Keratinocyte (primary cell): ENCODE results near the gene GAL3ST2. TPM values are rescaled to one million over a fixed set of nuclear protein-coding genes. Genes with fewer than 3 reads are reported as not detected.

ENCODE experiments used
- DNase-seq: peaks from one replicate; pipeline ENCODE4 v3.0.0-alpha.2; 2011; ENCODE audit warnings: low read depth, missing footprints, low spot score
- FAIRE-seq: peaks from 2 replicates; lab custom pipeline; 2011; peaks lifted over from hg19 to GRCh38; lab: Jason Lieb, UNC
- H2AFZ ChIP-seq: 2 replicates; pipeline ENCODE4 v1.6.0; 2012; ENCODE audit warnings: low read length, control low read depth, inconsistent platforms; ENCODE audit not compliant: control insufficient read depth
- H3K27ac ChIP-seq: 2 replicates; pipeline ENCODE4 v1.5.1; 2011; ENCODE audit warnings: low read length; ENCODE audit not compliant: control insufficient read depth, insufficient read depth
- H3K27me3 ChIP-seq: 3 replicates; pipeline ENCODE4 v1.6.0; 2011; ENCODE audit warnings: low read length; ENCODE audit not compliant: control insufficient read depth, insufficient read depth; ENCODE audit errors: extremely low read depth
- H3K36me3 ChIP-seq, 2 experiments: 2 replicates in 1 of 2; 3 replicates in 1 of 2; pipeline ENCODE4 v1.5.1; 2011; ENCODE audit warnings: low read length in 2 of 2, mild to moderate bottlenecking in 1 of 2; ENCODE audit not compliant: control insufficient read depth in 2 of 2, insufficient read depth in 2 of 2; ENCODE audit errors: extremely low read depth in 1 of 2
- H3K4me1 ChIP-seq: 3 replicates; pipeline ENCODE4 v1.5.1; 2011; ENCODE audit warnings: low read length; ENCODE audit not compliant: control insufficient read depth, insufficient read depth; ENCODE audit errors: extremely low read depth
- H3K4me2 ChIP-seq: 3 replicates; pipeline ENCODE4 v1.6.0; 2011; ENCODE audit warnings: low read depth, low read length; ENCODE audit not compliant: control insufficient read depth, insufficient read depth; ENCODE audit errors: extremely low read depth
- H3K4me3 ChIP-seq, 3 experiments: fragments of 200-600 bp in 1 of 3; sonication (generic) in 1 of 3; 2 replicates in 2 of 3; 3 replicates in 1 of 3; pipeline ENCODE4 v1.5.1; 2011 to 2016; ENCODE audit warnings: low read length in 3 of 3, mild to moderate bottlenecking in 3 of 3, control low read depth in 2 of 3, inconsistent platforms in 1 of 3, low read depth in 1 of 3, mixed read lengths in 1 of 3, mixed run types in 1 of 3, moderate library complexity in 1 of 3; ENCODE audit not compliant: control insufficient read depth in 2 of 3, insufficient read depth in 2 of 3; ENCODE audit errors: extremely low read depth in 1 of 3
- H3K79me2 ChIP-seq: 2 replicates; pipeline ENCODE4 v1.6.0; 2012; ENCODE audit warnings: low read length; ENCODE audit not compliant: control insufficient read depth, insufficient read depth
- H3K9ac ChIP-seq: 3 replicates; pipeline ENCODE4 v1.6.0; 2011; ENCODE audit warnings: low read length; ENCODE audit not compliant: control insufficient read depth, insufficient read depth; ENCODE audit errors: extremely low read depth
- H3K9me1 ChIP-seq: 3 replicates; pipeline ENCODE4 v1.6.0; 2011; ENCODE audit warnings: low read length; ENCODE audit not compliant: control insufficient read depth, insufficient read depth; ENCODE audit errors: extremely low read depth
- H3K9me3 ChIP-seq: 2 replicates; pipeline ENCODE4 v1.5.1; 2012; ENCODE audit warnings: low read depth, low read length; ENCODE audit not compliant: control insufficient read depth
- H4K20me1 ChIP-seq: 3 replicates; pipeline ENCODE4 v1.6.0; 2011; ENCODE audit warnings: low read length; ENCODE audit not compliant: control insufficient read depth, insufficient read depth; ENCODE audit errors: extremely low read depth
- CTCF ChIP-seq, 3 experiments: IDR thresholded peaks in 1 of 3; conservative IDR thresholded peaks in 1 of 3; optimal IDR thresholded peaks in 1 of 3; 2 replicates in 2 of 3; 3 replicates in 1 of 3; pipeline versions ENCODE3 to v1.5.1; 2011; ENCODE audit warnings: low read length in 3 of 3, mild to moderate bottlenecking in 3 of 3, moderate library complexity in 2 of 3, control low read depth in 1 of 3, inconsistent platforms in 1 of 3; ENCODE audit not compliant: insufficient read depth in 2 of 3; ENCODE audit errors: extremely low read depth in 1 of 3
- EZH2 ChIP-seq: IDR thresholded peaks from one replicate; pipeline ENCODE4 v1.6.1; 2012; ENCODE audit warnings: inconsistent platforms, mild to moderate bottlenecking, low read length, moderate library complexity
- dilution Hi-C: fragments of 300-500 bp; cut with MboI; formaldehyde crosslinking; loops from one replicate; pipeline ENCODE4 v1.7.0; 2020; ENCODE audit warnings: low sequenced_read_pairs; ENCODE audit not compliant: extremely low pct_ligation_motif_present
- polyA plus RNA-seq, 5 experiments: library from polyadenylated mRNA; depleted of rRNA in 3 of 5; stranded (reverse) in 3 of 5; stranded (forward) in 1 of 5; unstranded in 1 of 5; fragments of >200 nt; gene quantifications; 1 replicate in 1 of 5; 2 replicates in 3 of 5; 3 replicates in 1 of 5; pipeline versions ENCODE4 v1.2.1 to v1.2.3, GENCODE V29; 2011 to 2012; ENCODE audit warnings: missing spikeins in 2 of 5, low read depth in 1 of 5, low replicate concordance in 1 of 5

The GAL3ST2 gene
- polyA plus RNA-seq, 1 donor (not counting 4 experiments of a cell fraction or from before 2014, with no cell fraction given): not detected

- dilution Hi-C loops: no loop called here
- no peaks in the 10 kb centered on the region for H3K9me1 ChIP-seq
These were observed 32.4 kb upstream of the GAL3ST2 start for GRCh38 chr2:241744028-241744754.

GRCh38 chr2:241745276-241745675, 31.3 kb upstream of the GAL3ST2 start:
- Histone ChIP-seq H3K9ac (no peak overlapping the region), H3K4me2 (no peak overlapping the region), H3K4me3 (no peak overlapping the region), H3K79me2 (no peaks in the 10 kb centered on the region), H2AFZ (no peak overlapping the region), H3K27me3 (no peaks in the 10 kb centered on the region), H3K4me1 (no peaks in the 10 kb centered on the region), H3K9me3 (no peaks in the 10 kb centered on the region), H3K9me1 (no peaks in the 10 kb centered on the region), H3K36me3 (peaks cover 0 to 17% of the 10 kb centered on the region in 2 experiments), H3K27ac (no peak overlapping the region), H4K20me1 (peaks cover 4% of the 10 kb centered on the region)
- DNase-seq (no peak), FAIRE-seq (no peak)
- no peak for TF ChIP-seq EZH2
- no peak for TF ChIP-seq CTCF (optimal IDR thresholded peaks at IDR 0.05 in 1 of 3, IDR thresholded peaks at IDR 0.05 in 1 of 3, conservative IDR thresholded peaks at IDR 0.05 in 1 of 3; ENCODE audit: extremely low read depth in 1 of 3, insufficient read depth in 2 of 3, low read length in 3 of 3)
- dilution Hi-C loops: no loop called here

More at GRCh38 chr2:241744028-241744754, 32.4 kb upstream of the GAL3ST2 start:
- H3K9ac ChIP-seq: no peak overlapping the region
- H3K27me3 ChIP-seq: no peaks in the 10 kb centered on the region
- H3K4me1 ChIP-seq: no peaks in the 10 kb centered on the region
- no peak overlapping the region for H3K4me2 ChIP-seq
- peaks cover 0 to 16% of the 10 kb centered on the region in 2 experiments for H3K36me3 ChIP-seq
- H2AFZ ChIP-seq: no peak overlapping the region
- H3K4me3 ChIP-seq: no peak overlapping the region
- peaks cover 4% of the 10 kb centered on the region for H4K20me1 ChIP-seq
- DNase-seq (no peak), FAIRE-seq (no peak)
- H3K79me2 ChIP-seq: no peaks in the 10 kb centered on the region
- TF ChIP-seq CTCF (optimal IDR thresholded peaks at IDR 0.05 in 1 of 3, IDR thresholded peaks at IDR 0.05 in 1 of 3, conservative IDR thresholded peaks at IDR 0.05 in 1 of 3; ENCODE audit: extremely low read depth in 1 of 3, insufficient read depth in 2 of 3, low read length in 3 of 3): no peak
- TF ChIP-seq EZH2: no peak
- H3K9me3 ChIP-seq: no peaks in the 10 kb centered on the region
- H3K27ac ChIP-seq: no peak overlapping the region
